ENCODE results near the gene D2HGDH.
A peak's percentile ranks its signal among the peaks of the same experiment; 100 is the strongest.
"Not testable (repeated sequence)": the region's sequence is repeated elsewhere in the genome, so short reads cannot be mapped to it uniquely, and the experiment has no call there.

The D2HGDH gene

DNA sequence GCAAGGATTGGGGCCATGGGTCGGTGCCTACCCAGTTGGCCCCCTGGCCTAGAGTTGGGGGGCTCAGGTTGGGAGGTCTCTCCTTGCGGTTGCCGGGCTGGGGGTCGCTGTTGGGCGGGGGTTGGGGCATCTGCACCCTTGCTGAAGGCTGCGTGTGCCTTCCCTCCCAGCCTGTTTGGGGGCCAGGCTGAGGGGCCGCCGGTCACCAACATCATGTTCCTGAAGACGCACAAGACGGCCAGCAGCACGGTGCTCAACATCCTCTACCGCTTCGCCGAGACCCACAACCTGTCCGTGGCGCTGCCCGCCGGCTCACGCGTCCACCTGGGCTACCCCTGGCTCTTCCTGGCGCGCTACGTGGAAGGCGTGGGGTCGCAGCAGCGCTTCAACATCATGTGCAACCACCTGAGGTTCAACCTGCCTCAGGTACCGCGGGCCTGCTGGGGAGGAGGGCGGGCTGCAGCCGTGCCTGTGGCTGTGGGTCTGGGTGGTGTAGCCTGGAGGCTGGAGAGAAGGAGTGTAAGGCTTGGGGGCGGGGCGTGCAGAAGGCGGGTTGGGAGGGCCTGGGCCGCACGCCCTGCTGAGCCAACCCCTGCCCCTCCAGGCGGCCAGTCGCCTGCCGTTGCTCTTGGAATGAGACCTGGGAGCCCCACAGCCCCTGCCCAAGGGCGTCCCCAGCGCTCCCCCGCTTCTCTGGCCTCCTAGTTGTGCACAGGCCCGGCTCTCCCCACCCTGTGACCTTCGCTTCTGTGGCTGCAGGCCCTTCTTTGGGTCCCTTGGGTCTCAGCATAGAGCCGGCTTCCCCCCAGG, 67.4 kb downstream of the D2HGDH start:
- in situ Hi-C loops (cut with MboI; ENCODE audit: low pct_unique_long_range_greater_than_20kb, low sequenced_read_pairs, unreplicated experiment), result no loop called here
- TF ChIP-seq, protein P1, sequence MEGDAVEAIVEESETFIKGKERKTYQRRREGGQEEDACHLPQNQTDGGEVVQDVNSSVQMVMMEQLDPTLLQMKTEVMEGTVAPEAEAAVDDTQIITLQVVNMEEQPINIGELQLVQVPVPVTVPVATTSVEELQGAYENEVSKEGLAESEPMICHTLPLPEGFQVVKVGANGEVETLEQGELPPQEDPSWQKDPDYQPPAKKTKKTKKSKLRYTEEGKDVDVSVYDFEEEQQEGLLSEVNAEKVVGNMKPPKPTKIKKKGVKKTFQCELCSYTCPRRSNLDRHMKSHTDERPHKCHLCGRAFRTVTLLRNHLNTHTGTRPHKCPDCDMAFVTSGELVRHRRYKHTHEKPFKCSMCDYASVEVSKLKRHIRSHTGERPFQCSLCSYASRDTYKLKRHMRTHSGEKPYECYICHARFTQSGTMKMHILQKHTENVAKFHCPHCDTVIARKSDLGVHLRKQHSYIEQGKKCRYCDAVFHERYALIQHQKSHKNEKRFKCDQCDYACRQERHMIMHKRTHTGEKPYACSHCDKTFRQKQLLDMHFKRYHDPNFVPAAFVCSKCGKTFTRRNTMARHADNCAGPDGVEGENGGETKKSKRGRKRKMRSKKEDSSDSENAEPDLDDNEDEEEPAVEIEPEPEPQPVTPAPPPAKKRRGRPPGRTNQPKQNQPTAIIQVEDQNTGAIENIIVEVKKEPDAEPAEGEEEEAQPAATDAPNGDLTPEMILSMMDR (IDR thresholded peaks at IDR 0.05; ENCODE audit: extremely low read depth, insufficient read depth, missing control alignments), result no peak
- DNase-seq (ENCODE audit: low spot score), result peak; percentile 26

DNA sequence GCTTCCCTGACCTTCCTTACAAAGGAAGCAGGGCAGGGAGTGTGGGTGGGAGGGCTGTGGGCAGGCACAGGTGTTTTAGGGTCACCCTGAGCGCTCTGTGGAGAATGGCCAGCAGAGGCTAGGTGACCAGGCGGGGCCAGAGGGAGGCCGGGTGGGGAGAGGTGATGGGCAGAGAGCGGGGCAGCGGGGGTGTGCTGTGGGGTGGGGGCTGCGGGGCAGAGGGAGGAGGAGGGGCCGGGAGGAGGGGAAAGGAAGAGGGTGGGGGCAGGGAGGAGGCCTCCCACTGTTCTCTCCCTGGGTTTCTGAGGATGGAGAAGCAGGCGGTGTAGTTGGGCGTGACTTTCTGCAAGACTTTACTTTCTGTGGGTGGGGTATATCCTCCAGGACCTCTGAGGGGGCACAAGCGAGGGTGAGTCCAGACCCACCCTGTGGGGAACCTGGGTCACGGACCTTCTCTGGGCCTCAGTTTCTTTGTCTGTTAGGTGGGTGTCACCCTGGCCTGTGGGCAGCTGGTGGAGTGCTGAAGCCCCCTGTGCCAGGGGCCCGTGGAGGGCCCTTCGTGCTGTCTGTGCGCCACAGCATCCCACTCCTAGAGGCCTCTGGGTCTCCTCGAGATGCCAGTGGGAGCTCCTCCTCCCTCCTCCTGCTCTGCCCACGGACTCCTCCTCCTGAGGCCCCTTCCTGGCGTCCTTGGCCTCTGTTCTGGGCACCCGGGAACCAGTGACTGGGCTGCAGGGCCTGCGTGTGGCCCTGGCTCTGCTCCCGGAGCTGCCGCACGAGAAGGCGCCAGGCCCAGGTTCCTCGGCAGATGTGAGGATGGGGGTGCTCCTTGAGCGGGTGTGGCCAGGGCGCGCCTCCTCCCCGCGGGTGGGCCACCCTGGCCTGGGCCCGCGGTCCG, 68.2 kb downstream of the D2HGDH start:
- peak; percentile 23 for DNase-seq (ENCODE audit: low spot score)
- TF ChIP-seq, protein P1 (IDR thresholded peaks at IDR 0.05; ENCODE audit: extremely low read depth, insufficient read depth, missing control alignments), result no peak
- in situ Hi-C loops (cut with MboI; ENCODE audit: low pct_unique_long_range_greater_than_20kb, low sequenced_read_pairs, unreplicated experiment), result no loop called here

DNA sequence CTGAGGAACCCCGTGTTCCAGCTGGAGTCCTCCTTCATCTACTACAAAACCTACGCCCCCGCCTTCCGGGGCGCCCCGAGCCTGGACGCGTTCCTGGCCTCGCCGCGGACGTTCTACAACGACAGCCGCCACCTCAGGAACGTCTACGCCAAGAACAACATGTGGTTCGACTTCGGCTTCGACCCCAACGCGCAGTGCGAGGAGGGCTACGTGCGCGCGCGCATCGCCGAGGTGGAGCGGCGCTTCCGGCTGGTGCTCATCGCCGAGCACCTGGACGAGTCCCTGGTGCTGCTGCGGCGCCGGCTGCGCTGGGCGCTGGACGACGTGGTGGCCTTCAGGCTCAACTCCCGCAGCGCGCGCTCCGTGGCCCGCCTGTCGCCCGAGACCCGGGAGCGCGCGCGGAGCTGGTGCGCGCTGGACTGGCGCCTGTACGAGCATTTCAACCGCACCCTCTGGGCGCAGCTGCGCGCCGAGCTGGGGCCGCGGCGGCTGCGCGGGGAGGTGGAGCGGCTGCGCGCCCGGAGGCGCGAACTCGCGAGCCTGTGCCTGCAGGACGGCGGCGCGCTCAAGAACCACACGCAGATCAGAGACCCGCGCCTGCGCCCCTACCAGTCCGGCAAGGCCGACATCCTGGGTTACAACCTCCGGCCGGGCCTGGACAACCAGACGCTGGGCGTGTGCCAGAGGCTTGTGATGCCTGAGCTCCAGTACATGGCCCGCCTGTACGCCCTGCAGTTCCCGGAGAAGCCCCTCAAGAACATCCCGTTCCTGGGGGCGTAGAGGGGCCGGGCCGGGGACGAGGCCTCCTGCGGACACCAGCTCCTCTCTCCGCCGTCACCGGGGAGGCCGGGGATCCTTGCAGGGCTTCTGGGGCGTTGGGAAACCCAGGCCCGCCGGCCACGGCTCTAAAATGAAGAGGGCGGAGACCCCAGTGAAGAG, 69.2 kb downstream of the D2HGDH start:
- in situ Hi-C loops (cut with MboI; ENCODE audit: low pct_unique_long_range_greater_than_20kb, low sequenced_read_pairs, unreplicated experiment), result no loop called here
- TF ChIP-seq, protein P1 (IDR thresholded peaks at IDR 0.05; ENCODE audit: extremely low read depth, insufficient read depth, missing control alignments), result no peak
- DNase-seq (ENCODE audit: low spot score), result peak; percentile 80

DNA sequence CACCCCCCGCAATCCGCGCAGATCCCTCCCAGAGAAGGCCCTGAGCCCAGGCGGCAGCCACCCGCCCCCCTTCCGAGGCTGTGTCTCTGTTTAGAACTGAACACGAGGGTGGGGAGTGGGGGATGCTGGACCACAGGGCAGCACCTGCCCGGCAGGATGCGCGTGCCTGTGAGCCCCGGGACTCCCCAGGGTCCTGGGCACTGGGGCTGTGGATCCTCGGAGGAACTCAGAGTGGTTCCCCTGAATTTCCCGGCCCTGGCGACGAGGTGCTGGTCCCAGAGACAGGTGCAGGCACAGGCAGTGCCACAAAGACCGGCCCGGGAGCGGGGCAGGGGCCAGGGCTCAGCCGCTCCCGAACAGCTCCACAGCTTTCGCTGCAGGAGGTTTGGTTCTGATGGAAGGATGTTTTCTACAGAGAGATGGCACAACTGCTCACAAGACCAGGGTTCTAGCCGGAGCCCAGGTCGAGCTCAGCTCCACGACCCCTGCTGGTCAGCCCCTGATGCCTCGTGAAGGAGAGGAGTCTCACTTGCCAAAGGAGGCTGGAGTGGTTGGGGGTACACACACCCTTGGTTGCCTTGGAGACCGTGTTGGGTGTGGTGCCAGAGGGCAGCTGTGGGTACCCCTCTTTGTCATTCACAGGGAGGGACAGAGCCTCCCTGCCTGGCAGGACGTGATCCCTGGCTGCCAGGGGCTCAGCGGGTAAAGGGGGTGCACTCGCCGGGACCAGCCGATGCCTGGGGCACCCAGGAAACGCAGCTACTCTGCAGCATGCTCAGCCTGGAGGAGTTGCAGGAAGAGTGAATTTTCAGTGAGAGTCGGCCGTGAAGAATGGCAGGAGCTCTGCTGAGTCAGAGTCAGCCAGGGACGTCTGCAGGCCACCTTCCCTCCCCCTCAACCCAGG, 70.1 kb downstream of the D2HGDH start:
- in situ Hi-C loops (cut with MboI; ENCODE audit: low pct_unique_long_range_greater_than_20kb, low sequenced_read_pairs, unreplicated experiment), result no loop called here
- DNase-seq (ENCODE audit: low spot score), result peak; percentile 58
- TF ChIP-seq, protein P1 (IDR thresholded peaks at IDR 0.05; ENCODE audit: extremely low read depth, insufficient read depth, missing control alignments), result peak; percentile 41

DNA sequence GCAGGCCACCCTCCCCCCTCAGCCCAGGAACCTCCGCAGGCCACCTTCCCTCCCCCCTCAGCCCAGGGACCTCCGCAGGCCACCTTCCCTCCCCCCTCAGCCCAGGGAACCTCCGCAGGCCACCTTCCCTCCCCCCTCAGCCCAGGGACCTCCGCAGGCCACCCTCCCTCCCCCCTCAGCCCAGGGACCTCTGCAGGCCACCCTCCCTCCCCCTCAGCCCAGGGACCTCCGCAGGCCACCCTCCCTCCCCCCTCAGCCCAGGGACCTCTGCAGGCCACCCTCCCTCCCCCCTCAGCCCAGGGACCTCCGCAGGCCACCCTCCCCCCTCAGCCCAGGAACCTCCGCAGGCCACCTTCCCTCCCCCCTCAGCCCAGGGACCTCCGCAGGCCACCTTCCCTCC, 71.8 kb downstream of the D2HGDH start:
- in situ Hi-C loops (cut with MboI; ENCODE audit: low pct_unique_long_range_greater_than_20kb, low sequenced_read_pairs, unreplicated experiment); DNase-seq (ENCODE audit: low spot score): not testable (repeated sequence)

DNA sequence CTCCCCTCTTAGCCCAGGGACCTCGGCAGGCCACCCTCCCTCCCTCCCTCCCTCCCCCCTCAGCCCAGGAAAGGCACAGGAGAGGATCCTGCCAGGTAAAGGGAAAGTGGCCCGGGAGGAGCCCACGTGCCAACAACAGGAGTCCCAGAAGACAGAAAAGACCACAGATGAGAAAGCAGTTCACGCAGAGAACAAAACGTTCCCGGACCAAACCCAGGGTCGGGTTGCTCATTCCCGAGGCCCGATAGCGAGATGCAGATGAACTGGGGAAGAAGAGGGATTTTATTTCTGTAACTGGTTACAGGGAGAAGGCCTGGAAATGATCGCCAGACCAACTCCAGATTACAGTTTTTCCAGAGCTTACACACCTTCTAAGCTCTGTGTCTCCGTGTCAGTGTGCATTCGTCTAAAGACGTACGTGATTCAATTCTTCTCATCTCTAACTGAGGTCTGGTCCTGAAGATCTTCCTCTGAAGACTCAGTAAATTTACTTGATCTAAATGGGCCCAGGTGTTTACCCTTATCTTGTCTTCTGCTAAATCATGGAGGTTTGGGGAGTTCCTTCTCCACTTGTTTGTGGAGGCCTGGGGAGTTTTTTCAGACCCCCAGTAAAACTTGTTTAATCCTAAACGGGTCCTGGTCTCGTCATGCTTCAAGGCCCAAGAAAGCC, 73.8 kb downstream of the D2HGDH start:
- no peak for DNase-seq (ENCODE audit: low spot score)
- TF ChIP-seq, protein P1 (IDR thresholded peaks at IDR 0.05; ENCODE audit: extremely low read depth, insufficient read depth, missing control alignments), result no peak
- in situ Hi-C loops (cut with MboI; ENCODE audit: low pct_unique_long_range_greater_than_20kb, low sequenced_read_pairs, unreplicated experiment), result no loop called here

Measured in GM13977 (cell line).